H9 (cell line): ENCODE data around the gene ZNF503. TPM values are rescaled to one million over a fixed set of nuclear protein-coding genes. Genes with fewer than 3 reads are reported as not detected.

Experiments used
- DNase-seq: peaks from one replicate; pipeline ENCODE4 v3.0.0-alpha.2; 2017
- H2AFZ ChIP-seq: one replicate; pipeline ENCODE4 v1.6.1; 2013; ENCODE audit warnings: mild to moderate bottlenecking, low read length, control low read depth, moderate library complexity
- H2AK5ac ChIP-seq: 2 replicates; pipeline ENCODE4 v1.6.1; 2013; ENCODE audit warnings: low read length, control low read depth, mixed read lengths; ENCODE audit not compliant: insufficient read length
- H2BK120ac ChIP-seq: one replicate; pipeline ENCODE4 v1.6.1; 2013; ENCODE audit warnings: low read depth, mild to moderate bottlenecking, low read length, control low read depth, inconsistent platforms; ENCODE audit not compliant: poor library complexity, severe bottlenecking
- H2BK12ac ChIP-seq: 2 replicates; pipeline ENCODE4 v1.6.1; 2013; ENCODE audit warnings: low read length, control low read depth, mixed read lengths, low read depth; ENCODE audit not compliant: insufficient read length
- H2BK15ac ChIP-seq: 2 replicates; pipeline ENCODE4 v1.6.1; 2013; ENCODE audit warnings: low read depth, low read length, control low read depth
- H2BK20ac ChIP-seq: one replicate; pipeline ENCODE4 v1.6.1; 2013; ENCODE audit warnings: low read depth, mild to moderate bottlenecking, low read length, control low read depth, inconsistent platforms; ENCODE audit not compliant: poor library complexity, severe bottlenecking
- H2BK5ac ChIP-seq: 2 replicates; pipeline ENCODE4 v1.6.1; 2013; ENCODE audit warnings: low read length, control low read depth, mixed read lengths; ENCODE audit not compliant: insufficient read length
- H3K14ac ChIP-seq: 2 replicates; pipeline ENCODE4 v1.6.1; 2013; ENCODE audit warnings: low read length, control low read depth; ENCODE audit not compliant: insufficient read depth
- H3K18ac ChIP-seq: 2 replicates; pipeline ENCODE4 v1.6.1; 2013; ENCODE audit warnings: low read depth, mild to moderate bottlenecking, mixed read lengths, low read length, control low read depth; ENCODE audit not compliant: insufficient read length
- H3K23ac ChIP-seq: 2 replicates; pipeline ENCODE4 v1.6.1; 2013; ENCODE audit warnings: low read length, control low read depth, mixed read lengths, low read depth; ENCODE audit not compliant: insufficient read length
- H3K23me2 ChIP-seq: 2 replicates; pipeline ENCODE4 v1.6.1; 2013; ENCODE audit warnings: low read depth, mild to moderate bottlenecking, mixed read lengths, low read length, control low read depth; ENCODE audit not compliant: insufficient read length, poor library complexity, severe bottlenecking
- H3K27ac ChIP-seq: 2 replicates; pipeline ENCODE4 v1.5.1; 2013; ENCODE audit warnings: low read length, control low read depth, mixed read lengths, low read depth; ENCODE audit not compliant: insufficient read length
- H3K27me3 ChIP-seq: 2 replicates; pipeline ENCODE4 v1.6.1; 2013; ENCODE audit warnings: low read length, control low read depth, inconsistent platforms; ENCODE audit not compliant: insufficient read depth
- H3K4ac ChIP-seq: 2 replicates; pipeline ENCODE4 v1.6.1; 2013; ENCODE audit warnings: low read depth, mild to moderate bottlenecking, control low read depth, inconsistent platforms, low read length, moderate library complexity
- H3K4me1 ChIP-seq: 2 replicates; pipeline ENCODE4 v1.6.1; 2013; ENCODE audit warnings: low read length, control low read depth, inconsistent platforms; ENCODE audit not compliant: insufficient read depth
- H3K4me2 ChIP-seq: 2 replicates; pipeline ENCODE4 v1.6.1; 2013; ENCODE audit warnings: low read length, control low read depth, mixed read lengths; ENCODE audit not compliant: insufficient read length, insufficient read depth
- H3K56ac ChIP-seq: 2 replicates; pipeline ENCODE4 v1.6.1; 2013; ENCODE audit warnings: low read depth, mild to moderate bottlenecking, mixed read lengths, low read length, control low read depth; ENCODE audit not compliant: insufficient read length
- H3K79me1 ChIP-seq: 2 replicates; pipeline ENCODE4 v1.6.1; 2013; ENCODE audit warnings: low read depth, mild to moderate bottlenecking, moderate library complexity, low read length, control low read depth, inconsistent platforms; ENCODE audit not compliant: insufficient read depth, poor library complexity, severe bottlenecking
- H3K79me2 ChIP-seq: 2 replicates; pipeline ENCODE4 v1.6.1; 2013; ENCODE audit warnings: low read length, control low read depth, inconsistent platforms; ENCODE audit not compliant: insufficient read depth
- H3K9ac ChIP-seq: 2 replicates; pipeline ENCODE4 v1.6.1; 2013; ENCODE audit warnings: low read length, control low read depth, mixed read lengths; ENCODE audit not compliant: insufficient read length; ENCODE audit errors: extremely low read depth
- H3K9me3 ChIP-seq: one replicate; pipeline ENCODE4 v1.6.1; 2013; ENCODE audit warnings: low read depth, low read length, inconsistent platforms; ENCODE audit not compliant: control insufficient read depth
- H3T11ph ChIP-seq: one replicate; pipeline ENCODE4 v1.6.1; 2013; ENCODE audit warnings: mild to moderate bottlenecking, low read length, control low read depth, inconsistent platforms
- H4K20me1 ChIP-seq: one replicate; pipeline ENCODE4 v1.6.1; 2013; ENCODE audit not compliant: control insufficient read depth, insufficient read length, insufficient read depth
- H4K5ac ChIP-seq: 2 replicates; pipeline ENCODE4 v1.6.1; 2013; ENCODE audit warnings: low read depth, mild to moderate bottlenecking, mixed read lengths, low read length, control low read depth; ENCODE audit not compliant: insufficient read length
- H4K8ac ChIP-seq: replicated peaks from 2 replicates; pipeline ENCODE4 v1.6.1; 2013; ENCODE audit warnings: low read length, control low read depth, mixed read lengths, low read depth; ENCODE audit not compliant: insufficient read length
- H4K91ac ChIP-seq: 2 replicates; pipeline ENCODE4 v1.6.1; 2013; ENCODE audit warnings: low read depth, mild to moderate bottlenecking, moderate library complexity, mixed read lengths, low read length, control low read depth; ENCODE audit not compliant: insufficient read length
- H3K27ac Mint-ChIP-seq, 3 experiments: 2 replicates in 2 of 3; 3 replicates in 1 of 3; pipeline ENCODE4 v1.8.0; 2020 to 2021; ENCODE audit warnings: mixed read lengths in 3 of 3, mild to moderate bottlenecking in 1 of 3, moderate library complexity in 1 of 3
- H3K27me3 Mint-ChIP-seq: 2 replicates; pipeline ENCODE4 v1.8.0; 2021; ENCODE audit warnings: low read depth, mild to moderate bottlenecking, moderate library complexity, mixed read lengths
- H3K36me3 Mint-ChIP-seq, 3 experiments: 2 replicates in 2 of 3; 3 replicates in 1 of 3; pipeline ENCODE4 v1.8.0; 2020 to 2021; ENCODE audit warnings: low read depth in 3 of 3, mixed read lengths in 3 of 3; ENCODE audit not compliant: insufficient read depth in 1 of 3
- H3K4me1 Mint-ChIP-seq, 2 experiments: 2 replicates each; pipeline ENCODE4 v1.8.0; 2020; ENCODE audit warnings: mixed read lengths in 2 of 2
- H3K4me3 Mint-ChIP-seq, 2 experiments: 2 replicates in 1 of 2; 3 replicates in 1 of 2; pipeline ENCODE4 v1.8.0; 2020 to 2021; ENCODE audit warnings: mild to moderate bottlenecking in 2 of 2, mixed read lengths in 2 of 2, moderate library complexity in 1 of 2
- H3K9me3 Mint-ChIP-seq, 2 experiments: 2 replicates in 1 of 2; 3 replicates in 1 of 2; pipeline ENCODE4 v1.8.0; 2020; ENCODE audit warnings: mild to moderate bottlenecking in 2 of 2, mixed read lengths in 2 of 2, moderate library complexity in 1 of 2
- WGBS: extraction: QIAGEN DNeasy Blood & Tissue Kit; methylation state at CpG from one replicate; pipeline ENCODE4 v1.1.7; 2013; ENCODE audit warnings: missing lambda C conversion rate, low lambda C conversion rate, mixed read lengths; ENCODE audit not compliant: insufficient read length; ENCODE audit errors: extremely low coverage; 5-methylcytosine and 5-hydroxymethylcytosine counted together
- total RNA-seq: library from RNA; stranded (reverse); gene quantifications from 2 replicates; pipeline ENCODE4 v1.2.1, GENCODE V29; 2021
- TF ChIP-seq, protein P1 (sequence below): fragments of 200-600 bp; sonication (generic); conservative IDR thresholded peaks from 3 replicates; pipeline ENCODE4 v1.8.0; 2021; ENCODE audit warnings: antibody characterized with exemption, mild to moderate bottlenecking

Gene ZNF503
- total RNA-seq, 1 experiment from 2014 or later, result 0.09 TPM

DNA sequence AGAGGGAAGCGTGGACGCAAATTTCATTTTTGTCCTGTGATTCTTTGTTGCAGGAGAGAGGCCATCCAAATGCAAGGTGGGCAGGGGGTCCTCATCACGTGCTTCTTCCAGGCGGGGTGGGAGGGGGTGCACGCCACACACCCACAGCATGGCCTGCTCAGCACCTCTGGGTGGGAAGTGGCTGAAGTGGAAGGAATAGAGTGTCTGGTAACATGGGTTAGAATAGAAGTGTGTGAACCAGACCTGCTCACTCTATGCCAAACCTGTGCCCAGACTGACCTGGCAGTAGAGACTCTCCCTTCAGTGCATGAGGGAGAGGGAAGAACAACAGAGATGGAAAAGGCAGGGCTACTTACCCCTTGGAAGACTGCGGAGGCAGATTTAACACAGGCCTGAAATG is 21.7 kb downstream of the ZNF503 start:
- Histone ChIP-seq H3K4me1 (no peaks in the 10 kb centered on the region), H3K4me2 (no peak overlapping the region), H3K27me3 (no peaks in the 10 kb centered on the region), H2BK12ac (no peak overlapping the region), H3K79me2 (no peaks in the 10 kb centered on the region), H2AK5ac (no peak overlapping the region), H3K27ac (no peak overlapping the region), H3K9me3 (no peaks in the 10 kb centered on the region), H3T11ph (no peak overlapping the region), H3K9ac (no peak overlapping the region), H2BK5ac (no peak overlapping the region), H2BK20ac (no peak overlapping the region), H4K5ac (no peak overlapping the region), H4K91ac (no peak overlapping the region), H3K14ac (no peak overlapping the region), H4K20me1 (no peaks in the 10 kb centered on the region), H3K23ac (no peak overlapping the region), H2BK120ac (no peak overlapping the region), H3K4ac (no peak overlapping the region), H4K8ac (no peak overlapping the region), H3K56ac (no peak overlapping the region), H2AFZ (no peak overlapping the region), H2BK15ac (no peak overlapping the region), H3K23me2 (no peaks in the 10 kb centered on the region), H3K18ac (no peak overlapping the region), H3K79me1 (no peaks in the 10 kb centered on the region)
- no peak overlapping the region for H3K27ac Mint-ChIP-seq
- no peak for DNase-seq
- H3K27me3 Mint-ChIP-seq, result peaks cover 29% of the 10 kb centered on the region
- TF ChIP-seq, protein P1, sequence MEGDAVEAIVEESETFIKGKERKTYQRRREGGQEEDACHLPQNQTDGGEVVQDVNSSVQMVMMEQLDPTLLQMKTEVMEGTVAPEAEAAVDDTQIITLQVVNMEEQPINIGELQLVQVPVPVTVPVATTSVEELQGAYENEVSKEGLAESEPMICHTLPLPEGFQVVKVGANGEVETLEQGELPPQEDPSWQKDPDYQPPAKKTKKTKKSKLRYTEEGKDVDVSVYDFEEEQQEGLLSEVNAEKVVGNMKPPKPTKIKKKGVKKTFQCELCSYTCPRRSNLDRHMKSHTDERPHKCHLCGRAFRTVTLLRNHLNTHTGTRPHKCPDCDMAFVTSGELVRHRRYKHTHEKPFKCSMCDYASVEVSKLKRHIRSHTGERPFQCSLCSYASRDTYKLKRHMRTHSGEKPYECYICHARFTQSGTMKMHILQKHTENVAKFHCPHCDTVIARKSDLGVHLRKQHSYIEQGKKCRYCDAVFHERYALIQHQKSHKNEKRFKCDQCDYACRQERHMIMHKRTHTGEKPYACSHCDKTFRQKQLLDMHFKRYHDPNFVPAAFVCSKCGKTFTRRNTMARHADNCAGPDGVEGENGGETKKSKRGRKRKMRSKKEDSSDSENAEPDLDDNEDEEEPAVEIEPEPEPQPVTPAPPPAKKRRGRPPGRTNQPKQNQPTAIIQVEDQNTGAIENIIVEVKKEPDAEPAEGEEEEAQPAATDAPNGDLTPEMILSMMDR, result no peak
- H3K4me3 Mint-ChIP-seq, result no peak overlapping the region
- peaks cover 0 to 4% of the 10 kb centered on the region in 2 experiments; a peak in 1 of 4 replicates for H3K4me1 Mint-ChIP-seq
- no CpG with 5 or more reads among the region's 6 CpGs for WGBS
- H3K9me3 Mint-ChIP-seq, result no peaks in the 10 kb centered on the region
- no peaks in the 10 kb centered on the region; a peak in 1 of 7 replicates for H3K36me3 Mint-ChIP-seq
